LHCN-M2 (cell line): ENCODE data around the gene VWA5B2. TPM values are rescaled to one million over a fixed set of nuclear protein-coding genes. Genes with fewer than 3 reads are reported as not detected.

ENCODE experiments used
- DNase-seq: peaks from one replicate; pipeline ENCODE4 v3.0.0-alpha.2; 2012; ENCODE audit warnings: low read depth
- total RNA-seq: library from RNA; depleted of rRNA; stranded (reverse); fragments of >200 nt; gene quantifications from 2 replicates; pipeline ENCODE4 v1.2.3, GENCODE V29; 2014

VWA5B2 gene
- total RNA-seq, 1 experiment from 2014 or later, result not detected

- DNase-seq, result no peak
Observed at GRCh38 chr3:184223946-184224345, 5.4 kb upstream of the VWA5B2 start.

GRCh38 chr3:184227481-184227935 lies 1.9 kb upstream of the VWA5B2 start:
- DNase-seq, result no peak

- DNase-seq, result no peak
Observed at GRCh38 chr3:184228376-184229137, 828 bp upstream of the VWA5B2 start.

- DNase-seq, result no peak
Observed at GRCh38 chr3:184230081-184230602, 757 bp downstream of the VWA5B2 start.

GRCh38 chr3:184230603-184231528 lies 1.5 kb downstream of the VWA5B2 start:
- DNase-seq, result no peak

GRCh38 chr3:184231671-184232070 lies 2.3 kb downstream of the VWA5B2 start:
- DNase-seq, result no peak

GRCh38 chr3:184233127-184233843 lies 3.9 kb downstream of the VWA5B2 start:
- DNase-seq, result no peak

- peak; percentile 77 for DNase-seq
Observed at GRCh38 chr3:184234224-184234623, 4.8 kb downstream of the VWA5B2 start.

GRCh38 chr3:184234671-184235380 lies 5.4 kb downstream of the VWA5B2 start:
- DNase-seq, result no peak

GRCh38 chr3:184235381-184236032 lies 6.1 kb downstream of the VWA5B2 start:
- DNase-seq, result no peak

- DNase-seq, result no peak
Observed at GRCh38 chr3:184236033-184236410, 6.6 kb downstream of the VWA5B2 start.

GRCh38 chr3:184236636-184237035 lies 7.3 kb downstream of the VWA5B2 start:
- no peak for DNase-seq

GRCh38 chr3:184237211-184237610 lies 7.8 kb downstream of the VWA5B2 start:
- no peak for DNase-seq

- DNase-seq, result no peak
Observed at GRCh38 chr3:184237807-184238206, 8.4 kb downstream of the VWA5B2 start.

- DNase-seq, result no peak
Observed at GRCh38 chr3:184238246-184238818, 8.9 kb downstream of the VWA5B2 start.

- no peak for DNase-seq
Observed at GRCh38 chr3:184239221-184239620, 9.8 kb downstream of the VWA5B2 start.

- no peak for DNase-seq
Observed at GRCh38 chr3:184239708-184240107, 10.3 kb downstream of the VWA5B2 start.

GRCh38 chr3:184240384-184241140 lies 11.2 kb downstream of the VWA5B2 start:
- peak; percentile 51 for DNase-seq

GRCh38 chr3:184241141-184241446 lies 11.7 kb downstream of the VWA5B2 start:
- no peak for DNase-seq
